Measurements from ENCODE around the gene RNMT.

GRCh38 chr18:13715330-13715729 lies 11.1 kb upstream of the RNMT start:
- TF ChIP-seq CTCF (IDR thresholded peaks at IDR 0.05; ENCODE audit: insufficient read depth, low read length, poor library complexity, severe bottlenecking): no peak
- no peak for TF ChIP-seq EZH2phosphoT487 (conservative IDR thresholded peaks at IDR 0.05; ENCODE audit: low read length)
